ENCODE data around the gene PTPRM.

DNA sequence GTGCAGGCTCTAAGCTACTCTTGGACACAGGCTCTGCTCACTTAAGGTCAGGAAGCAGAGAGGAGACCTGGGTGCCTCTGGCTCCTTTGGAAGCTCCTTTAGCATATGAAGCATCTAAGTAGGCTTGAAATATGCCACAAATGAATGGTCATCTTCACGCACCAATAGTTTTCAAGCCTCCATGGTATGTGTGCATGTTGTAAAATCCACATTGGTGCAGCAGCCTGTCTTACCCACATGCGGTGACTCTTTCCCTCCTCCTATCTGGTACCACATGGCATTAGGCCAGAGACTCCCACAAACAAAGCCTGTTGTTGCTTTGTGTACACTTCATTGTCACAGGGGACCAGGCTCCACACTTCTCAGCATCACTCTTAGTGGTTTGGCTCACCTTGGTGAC, 599.9 kb downstream of the PTPRM start:
- TF ChIP-seq, protein P1, sequence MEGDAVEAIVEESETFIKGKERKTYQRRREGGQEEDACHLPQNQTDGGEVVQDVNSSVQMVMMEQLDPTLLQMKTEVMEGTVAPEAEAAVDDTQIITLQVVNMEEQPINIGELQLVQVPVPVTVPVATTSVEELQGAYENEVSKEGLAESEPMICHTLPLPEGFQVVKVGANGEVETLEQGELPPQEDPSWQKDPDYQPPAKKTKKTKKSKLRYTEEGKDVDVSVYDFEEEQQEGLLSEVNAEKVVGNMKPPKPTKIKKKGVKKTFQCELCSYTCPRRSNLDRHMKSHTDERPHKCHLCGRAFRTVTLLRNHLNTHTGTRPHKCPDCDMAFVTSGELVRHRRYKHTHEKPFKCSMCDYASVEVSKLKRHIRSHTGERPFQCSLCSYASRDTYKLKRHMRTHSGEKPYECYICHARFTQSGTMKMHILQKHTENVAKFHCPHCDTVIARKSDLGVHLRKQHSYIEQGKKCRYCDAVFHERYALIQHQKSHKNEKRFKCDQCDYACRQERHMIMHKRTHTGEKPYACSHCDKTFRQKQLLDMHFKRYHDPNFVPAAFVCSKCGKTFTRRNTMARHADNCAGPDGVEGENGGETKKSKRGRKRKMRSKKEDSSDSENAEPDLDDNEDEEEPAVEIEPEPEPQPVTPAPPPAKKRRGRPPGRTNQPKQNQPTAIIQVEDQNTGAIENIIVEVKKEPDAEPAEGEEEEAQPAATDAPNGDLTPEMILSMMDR (IDR thresholded peaks at IDR 0.05; ENCODE audit: poor library complexity, severe bottlenecking): no peak
- TF ChIP-seq EP300 (conservative IDR thresholded peaks at IDR 0.05; ENCODE audit: poor library complexity, severe bottlenecking): no peak
